CD4-positive, alpha-beta T cell (primary cell): ENCODE measurements around the gene DENND1A. TPM values are rescaled to one million over a fixed set of nuclear protein-coding genes. Genes with fewer than 3 reads are reported as not detected.

ENCODE experiments used
- ATAC-seq: fragments of 200-7000 bp; cut with Tn5 transposase; one replicate; pipeline ENCODE4 v1.10.0; 2022; ENCODE audit warnings: mild to moderate bottlenecking; ENCODE audit not compliant: poor library complexity
- CTCF ChIA-PET: fragments of 350-600 bp; sonication (Branson Sonifier 250); formaldehyde crosslinking; loops from one replicate; lab custom pipeline; 2021; ENCODE audit warnings: antibody characterized with exemption, inconsistent platforms; lab: Charles Lee
- POLR2A ChIA-PET: fragments of 350-600 bp; sonication (Branson Sonifier 250); formaldehyde crosslinking; loops from one replicate; lab custom pipeline; 2021; ENCODE audit warnings: antibody characterized with exemption, inconsistent platforms; lab: Charles Lee
- DNase-seq, 14 experiments: peaks; one replicate each; pipeline ENCODE4 v3.0.0-alpha.2; 2013 to 2020; ENCODE audit warnings: mixed read lengths in 2 of 14
- H3K27ac ChIP-seq, 2 donors: one replicate each; pipeline versions ENCODE4 v1.5.1 to v1.7.0; 2013; ENCODE audit warnings: low read length in 2 of 2, low read depth in 1 of 2, mild to moderate bottlenecking in 1 of 2
- H3K27me3 ChIP-seq, 2 experiments: 1 replicate in 1 of 2; 2 replicates in 1 of 2; pipeline versions ENCODE4 v1.6.1 to v1.7.0; 2013; ENCODE audit warnings: low read length in 2 of 2, control low read depth in 1 of 2, mild to moderate bottlenecking in 1 of 2, moderate library complexity in 1 of 2; ENCODE audit not compliant: insufficient read depth in 2 of 2, control insufficient read depth in 1 of 2
- H3K36me3 ChIP-seq: one replicate; pipeline ENCODE4 v1.6.1; 2013; ENCODE audit warnings: low read length, control low read depth; ENCODE audit not compliant: insufficient read depth
- H3K4me1 ChIP-seq: one replicate; pipeline ENCODE4 v1.6.1; 2013; ENCODE audit warnings: low read length, control low read depth; ENCODE audit not compliant: insufficient read depth
- H3K4me3 ChIP-seq: one replicate; pipeline ENCODE4 v1.5.1; 2013; ENCODE audit warnings: mild to moderate bottlenecking, low read length, moderate library complexity
- H3K9me3 ChIP-seq, 2 experiments: 1 replicate in 1 of 2; 2 replicates in 1 of 2; pipeline versions ENCODE4 v1.6.1 to v1.7.0; 2013; ENCODE audit warnings: low read length in 2 of 2, mild to moderate bottlenecking in 2 of 2, control low read depth in 1 of 2, moderate library complexity in 1 of 2; ENCODE audit not compliant: control insufficient read depth in 1 of 2, insufficient read depth in 1 of 2
- H3K27ac Mint-ChIP-seq: one replicate; pipeline ENCODE4 v1.8.0; 2020; ENCODE audit warnings: mixed read lengths
- H3K27me3 Mint-ChIP-seq: one replicate; pipeline ENCODE4 v1.8.0; 2021; ENCODE audit warnings: mixed read lengths
- H3K36me3 Mint-ChIP-seq: one replicate; pipeline ENCODE4 v1.8.0; 2021; ENCODE audit warnings: low read depth, mixed read lengths
- H3K4me1 Mint-ChIP-seq: one replicate; pipeline ENCODE4 v1.8.0; 2021; ENCODE audit warnings: low read depth, mixed read lengths
- H3K4me3 Mint-ChIP-seq: one replicate; pipeline ENCODE4 v1.8.0; 2020; ENCODE audit warnings: mild to moderate bottlenecking, mixed read lengths
- H3K9me3 Mint-ChIP-seq: one replicate; pipeline ENCODE4 v1.8.0; 2020; ENCODE audit warnings: mixed read lengths
- intact Hi-C, 2 experiments: fragments of 100-400 bp; cut with DNase I in 1 of 2; cut with micrococcal nuclease in 1 of 2; formaldehyde crosslinking; loops; one replicate each; pipeline versions ENCODE4 v1.15.1 to v1.9.0; 2023 to 2025; cut with DNase I, micrococcal nuclease
- total RNA-seq, 174 experiments: library from RNA in 2 of 174; stranded (reverse) in 2 of 174; gene quantifications; one replicate each; pipeline ENCODE4 v1.2.3 and lab custom pipeline; 2021 to 2026
- TF ChIP-seq, protein P1 (sequence below): fragments of 200-600 bp; IDR thresholded peaks from one replicate; pipeline ENCODE4 v1.8.0; 2022; ENCODE audit warnings: antibody characterized with exemption, mild to moderate bottlenecking

The DENND1A gene
- total RNA-seq, 2 experiments from 2014 or later, result 20.0 to 20.6 TPM

GRCh38 chr9:123418506-123418905 lies 511.4 kb downstream of the DENND1A start:
- POLR2A ChIA-PET, result no interaction called here
- Mint-ChIP-seq H3K36me3 (peaks cover 20% of the 10 kb centered on the region), H3K9me3 (no peaks in the 10 kb centered on the region), H3K27me3 (no peaks in the 10 kb centered on the region), H3K4me1 (no peaks in the 10 kb centered on the region), H3K4me3 (no peak overlapping the region), H3K27ac (no peak overlapping the region)
- TF ChIP-seq, protein P1, sequence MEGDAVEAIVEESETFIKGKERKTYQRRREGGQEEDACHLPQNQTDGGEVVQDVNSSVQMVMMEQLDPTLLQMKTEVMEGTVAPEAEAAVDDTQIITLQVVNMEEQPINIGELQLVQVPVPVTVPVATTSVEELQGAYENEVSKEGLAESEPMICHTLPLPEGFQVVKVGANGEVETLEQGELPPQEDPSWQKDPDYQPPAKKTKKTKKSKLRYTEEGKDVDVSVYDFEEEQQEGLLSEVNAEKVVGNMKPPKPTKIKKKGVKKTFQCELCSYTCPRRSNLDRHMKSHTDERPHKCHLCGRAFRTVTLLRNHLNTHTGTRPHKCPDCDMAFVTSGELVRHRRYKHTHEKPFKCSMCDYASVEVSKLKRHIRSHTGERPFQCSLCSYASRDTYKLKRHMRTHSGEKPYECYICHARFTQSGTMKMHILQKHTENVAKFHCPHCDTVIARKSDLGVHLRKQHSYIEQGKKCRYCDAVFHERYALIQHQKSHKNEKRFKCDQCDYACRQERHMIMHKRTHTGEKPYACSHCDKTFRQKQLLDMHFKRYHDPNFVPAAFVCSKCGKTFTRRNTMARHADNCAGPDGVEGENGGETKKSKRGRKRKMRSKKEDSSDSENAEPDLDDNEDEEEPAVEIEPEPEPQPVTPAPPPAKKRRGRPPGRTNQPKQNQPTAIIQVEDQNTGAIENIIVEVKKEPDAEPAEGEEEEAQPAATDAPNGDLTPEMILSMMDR, result no peak
- intact Hi-C loops, result no loop called here
- no peak for DNase-seq
- CTCF ChIA-PET, result no interaction called here
- ATAC-seq, result no peak
- H3K36me3 ChIP-seq, result no peaks in the 10 kb centered on the region
- H3K4me3 ChIP-seq, result no peak overlapping the region
- no peaks in the 10 kb centered on the region for H3K4me1 ChIP-seq
- H3K9me3 ChIP-seq, result no peaks in the 10 kb centered on the region
- no peaks in the 10 kb centered on the region for H3K27me3 ChIP-seq
- no peak overlapping the region for H3K27ac ChIP-seq

GRCh38 chr9:123418052-123418430 lies 511.9 kb downstream of the DENND1A start:
- H3K27ac ChIP-seq, result no peak overlapping the region
- intact Hi-C loops, result no loop called here
- no peaks in the 10 kb centered on the region for H3K9me3 Mint-ChIP-seq
- H3K9me3 ChIP-seq, result no peaks in the 10 kb centered on the region
- TF ChIP-seq, protein P1, result no peak
- no peak overlapping the region for H3K27ac Mint-ChIP-seq
- no peak overlapping the region for H3K4me3 Mint-ChIP-seq
- CTCF ChIA-PET, result no interaction called here
- H3K4me1 Mint-ChIP-seq, result no peaks in the 10 kb centered on the region
- H3K36me3 Mint-ChIP-seq, result peaks cover 20% of the 10 kb centered on the region
- no peak for DNase-seq
- H3K27me3 ChIP-seq, result no peaks in the 10 kb centered on the region
- H3K4me1 ChIP-seq, result no peaks in the 10 kb centered on the region
- no peak for ATAC-seq
- no peaks in the 10 kb centered on the region for H3K27me3 Mint-ChIP-seq
- POLR2A ChIA-PET, result no interaction called here
- no peak overlapping the region for H3K4me3 ChIP-seq
- H3K36me3 ChIP-seq, result no peaks in the 10 kb centered on the region

GRCh38 chr9:123417289-123418051 lies 512.5 kb downstream of the DENND1A start:
- DNase-seq (no peak), ATAC-seq (no peak)
- no peaks in the 10 kb centered on the region for H3K9me3 Mint-ChIP-seq
- intact Hi-C loops, result no loop called here
- TF ChIP-seq, protein P1, result no peak
- H3K27ac Mint-ChIP-seq, result no peak overlapping the region
- H3K36me3 ChIP-seq, result no peaks in the 10 kb centered on the region
- CTCF ChIA-PET, result no interaction called here
- H3K4me3 ChIP-seq, result no peak overlapping the region
- H3K4me3 Mint-ChIP-seq, result no peak overlapping the region
- peaks cover 20% of the 10 kb centered on the region for H3K36me3 Mint-ChIP-seq
- no peaks in the 10 kb centered on the region for H3K9me3 ChIP-seq
- no peaks in the 10 kb centered on the region for H3K4me1 ChIP-seq
- no peaks in the 10 kb centered on the region for H3K27me3 ChIP-seq
- POLR2A ChIA-PET, result no interaction called here
- no peaks in the 10 kb centered on the region for H3K27me3 Mint-ChIP-seq
- H3K4me1 Mint-ChIP-seq, result no peaks in the 10 kb centered on the region
- no peak overlapping the region for H3K27ac ChIP-seq
